HEK293T (cell line): ENCODE measurements around the gene YOD1.

ENCODE experiments used
- CTCF ChIA-PET: fragments of 350-600 bp; formaldehyde crosslinking; extraction: SDS; loops from one replicate; lab custom pipeline; 2021; ENCODE audit warnings: antibody characterized with exemption, inconsistent platforms; lab: Yijun Ruan, JAX
- POLR2A ChIA-PET: fragments of 350-600 bp; formaldehyde crosslinking; extraction: SDS; loops from one replicate; lab custom pipeline; 2020; ENCODE audit warnings: antibody characterized with exemption, inconsistent platforms; lab: Yijun Ruan, JAX
- DNase-seq: peaks from one replicate; pipeline ENCODE4 v3.0.0; 2012; ENCODE audit warnings: mixed read lengths; ENCODE audit errors: extremely low spot score
- ARNT ChIP-seq: fragments of 450-650 bp; IDR thresholded peaks from 2 replicates; pipeline ENCODE4 v1.6.1; 2017; ENCODE audit warnings: mild to moderate bottlenecking
- BHLHE40 ChIP-seq: fragments of 450-650 bp; IDR thresholded peaks from 2 replicates; pipeline ENCODE4 v1.6.1; 2016; ENCODE audit warnings: mild to moderate bottlenecking, moderate library complexity, borderline replicate concordance
- CTBP1 ChIP-seq: fragments of 450-650 bp; IDR thresholded peaks from 2 replicates; pipeline ENCODE4 v1.6.1; 2016; ENCODE audit warnings: borderline replicate concordance
- ELF4 ChIP-seq: fragments of 450-650 bp; IDR thresholded peaks from 2 replicates; pipeline ENCODE4 v1.6.1; 2017; ENCODE audit warnings: antibody characterized with exemption
- FOXA1 ChIP-seq: fragments of 450-650 bp; IDR thresholded peaks from 2 replicates; pipeline ENCODE4 v1.6.1; 2016; ENCODE audit warnings: mild to moderate bottlenecking
- FOXK2 ChIP-seq: fragments of 450-650 bp; IDR thresholded peaks from 2 replicates; pipeline ENCODE4 v1.6.1; 2016; ENCODE audit warnings: mild to moderate bottlenecking
- FOXM1 ChIP-seq: fragments of 450-650 bp; IDR thresholded peaks from 2 replicates; pipeline ENCODE4 v1.6.1; 2017; ENCODE audit warnings: mild to moderate bottlenecking, borderline replicate concordance
- HDGF ChIP-seq: fragments of 450-650 bp; IDR thresholded peaks from 2 replicates; pipeline ENCODE4 v1.6.1; 2017; ENCODE audit warnings: antibody characterized with exemption, borderline replicate concordance
- L3MBTL2 ChIP-seq: fragments of 450-650 bp; conservative IDR thresholded peaks from 2 replicates; pipeline ENCODE4 v1.6.1; 2016; ENCODE audit warnings: mild to moderate bottlenecking
- LEF1 ChIP-seq: fragments of 450-650 bp; IDR thresholded peaks from 2 replicates; pipeline ENCODE4 v1.6.1; 2017; ENCODE audit warnings: mild to moderate bottlenecking, borderline replicate concordance
- NFRKB ChIP-seq: fragments of 450-650 bp; IDR thresholded peaks from 2 replicates; pipeline ENCODE4 v1.6.1; 2016; ENCODE audit warnings: mild to moderate bottlenecking, moderate library complexity
- SP1 ChIP-seq: fragments of 450-650 bp; IDR thresholded peaks from 2 replicates; pipeline ENCODE4 v1.6.1; 2017
- SUZ12 ChIP-seq: fragments of 450-650 bp; IDR thresholded peaks from 2 replicates; pipeline ENCODE4 v1.6.1; 2016; ENCODE audit warnings: mild to moderate bottlenecking
- TARDBP ChIP-seq: fragments of 450-650 bp; IDR thresholded peaks from 2 replicates; pipeline ENCODE4 v1.6.1; 2016
- ZNF384 ChIP-seq: fragments of 450-650 bp; IDR thresholded peaks from 2 replicates; pipeline ENCODE4 v1.6.1; 2016
- TF ChIP-seq, protein P1 (sequence below): fragments of 450-650 bp; IDR thresholded peaks from 2 replicates; pipeline ENCODE4 v1.6.1; 2016

YOD1 gene

DNA sequence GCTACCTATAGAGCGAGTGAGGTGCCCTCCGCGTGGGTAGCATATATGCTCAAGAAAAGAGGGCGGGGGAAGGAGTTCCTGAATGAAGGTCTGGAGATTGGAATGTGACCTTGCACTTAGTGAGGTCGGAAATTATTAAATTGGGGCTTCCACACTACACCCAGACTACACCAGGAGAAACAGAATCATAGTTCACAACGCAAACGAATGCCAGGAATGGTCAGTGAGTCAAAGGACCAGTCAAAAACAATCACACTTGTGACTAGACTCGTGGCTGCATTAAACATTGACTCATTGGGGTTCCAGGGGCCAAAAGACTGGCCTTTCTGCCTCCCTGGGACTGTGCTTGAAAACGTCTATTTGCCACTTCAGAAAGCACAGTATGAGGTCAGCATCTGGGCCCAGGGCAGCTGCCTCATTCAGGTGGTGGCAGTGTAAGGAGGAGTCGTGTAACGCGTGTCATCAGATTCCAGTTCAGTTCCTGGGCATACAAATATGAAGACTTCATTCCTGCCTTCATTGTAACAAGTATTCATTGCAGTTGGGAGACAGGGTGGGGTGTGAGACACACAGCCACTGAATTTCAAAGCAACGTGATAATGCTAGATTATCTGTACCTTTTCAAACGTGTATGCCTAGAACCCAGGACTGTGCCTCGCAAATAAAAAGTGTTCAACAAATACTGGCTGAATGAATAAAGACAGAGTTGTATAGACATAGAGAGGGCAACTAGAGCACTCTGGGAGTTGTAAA, at the start of gene YOD1:
YOD1 (minus strand) TSS at position 18 of the 753 bp plus-strand sequence. CDS start 178 bp downstream, outside the sequence.
- DNase-seq: peak; percentile 18
- TF ChIP-seq L3MBTL2 (0 out of 2 replicates have a peak, but pooled peaks have one; percentile 73), FOXM1 (no peak)
- ChIA-PET POLR2A (no interaction called here), CTCF (no interaction called here)

DNA sequence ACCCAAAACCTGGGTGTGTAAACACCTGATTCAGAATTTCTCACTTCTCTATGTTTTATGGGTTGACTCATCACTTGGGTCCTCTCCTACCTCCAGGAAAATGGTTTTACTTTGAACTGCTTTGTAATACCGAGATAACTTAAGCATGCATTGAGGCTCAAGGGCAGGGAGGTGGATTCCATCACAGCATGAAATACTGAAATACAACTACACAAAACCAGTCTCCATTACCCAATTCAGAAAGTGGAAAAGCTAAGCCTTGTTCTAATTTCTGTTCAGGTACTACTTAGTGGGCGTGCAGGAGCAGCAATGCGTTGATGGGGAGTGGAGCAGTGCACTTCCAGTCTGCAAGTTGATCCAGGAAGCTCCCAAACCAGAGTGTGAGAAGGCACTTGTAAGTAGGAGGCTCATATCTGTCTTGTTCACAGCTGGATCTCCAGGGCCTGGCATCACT, 46.9 kb upstream of the YOD1 start:
- no peak for DNase-seq
- CTCF ChIA-PET: no interaction called here
- TF ChIP-seq TARDBP: no peak
- TF ChIP-seq HDGF: no peak
- TF ChIP-seq FOXM1: no peak
- no peak for TF ChIP-seq FOXA1
- TF ChIP-seq ZNF384: no peak
- no peak for TF ChIP-seq ARNT
- no peak for TF ChIP-seq LEF1
- no peak for TF ChIP-seq L3MBTL2
- TF ChIP-seq FOXK2: no peak
- TF ChIP-seq, protein P1, sequence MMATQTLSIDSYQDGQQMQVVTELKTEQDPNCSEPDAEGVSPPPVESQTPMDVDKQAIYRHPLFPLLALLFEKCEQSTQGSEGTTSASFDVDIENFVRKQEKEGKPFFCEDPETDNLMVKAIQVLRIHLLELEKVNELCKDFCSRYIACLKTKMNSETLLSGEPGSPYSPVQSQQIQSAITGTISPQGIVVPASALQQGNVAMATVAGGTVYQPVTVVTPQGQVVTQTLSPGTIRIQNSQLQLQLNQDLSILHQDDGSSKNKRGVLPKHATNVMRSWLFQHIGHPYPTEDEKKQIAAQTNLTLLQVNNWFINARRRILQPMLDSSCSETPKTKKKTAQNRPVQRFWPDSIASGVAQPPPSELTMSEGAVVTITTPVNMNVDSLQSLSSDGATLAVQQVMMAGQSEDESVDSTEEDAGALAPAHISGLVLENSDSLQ: no peak
- TF ChIP-seq SP1: no peak
- TF ChIP-seq CTBP1: no peak
- TF ChIP-seq ELF4: no peak
- TF ChIP-seq NFRKB: no peak
- POLR2A ChIA-PET: no interaction called here

GRCh38 chr1:207093944-207094343, 42.9 kb upstream of the YOD1 start:
- CTCF ChIA-PET: interaction anchor here (0.6 to 1.3 kb wide), 3 partner anchors 249 to 1039 kb away, joined by 4 to 5 read pairs (median 4); no protein-coding TSS in a partner anchor
- no peak for TF ChIP-seq FOXM1
- TF ChIP-seq SP1: no peak
- TF ChIP-seq SUZ12: no peak
- TF ChIP-seq ELF4: no peak
- no peak for TF ChIP-seq ARNT
- TF ChIP-seq CTBP1: no peak
- no peak for DNase-seq
- POLR2A ChIA-PET: no interaction called here

DNA sequence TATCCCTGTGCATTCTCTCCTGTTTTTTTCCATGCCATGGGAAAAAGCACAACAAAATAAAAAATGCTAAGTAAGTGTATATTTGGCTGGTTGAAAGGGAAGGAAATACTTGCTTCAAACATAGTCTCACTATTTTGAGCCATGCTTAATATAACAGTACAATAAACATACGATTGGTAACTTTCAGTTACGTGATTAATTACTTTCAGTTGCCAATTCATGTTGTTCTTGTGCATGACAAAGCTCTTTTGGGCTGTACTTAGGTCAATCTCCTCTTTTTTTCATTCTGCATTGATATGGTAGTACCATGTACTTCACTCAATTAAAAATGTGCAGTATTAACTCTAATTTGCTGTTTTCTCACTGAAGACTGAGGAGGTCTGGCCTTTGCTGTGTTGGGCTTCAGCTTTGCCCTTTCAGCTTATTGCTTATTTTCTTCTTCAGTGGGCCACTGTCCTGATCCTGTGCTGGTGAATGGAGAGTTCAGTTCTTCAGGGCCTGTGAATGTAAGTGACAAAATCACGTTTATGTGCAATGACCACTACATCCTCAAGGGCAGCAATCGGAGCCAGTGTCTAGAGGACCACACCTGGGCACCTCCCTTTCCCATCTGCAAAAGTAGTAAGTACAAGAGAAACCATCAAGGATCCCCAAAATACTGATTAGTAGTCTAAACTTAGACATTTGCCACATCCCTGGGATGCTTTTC, 40.3 kb upstream of the YOD1 start:
- CTCF ChIA-PET: no interaction called here
- no peak for DNase-seq
- TF ChIP-seq FOXK2 (no peak), SUZ12 (no peak), HDGF (no peak), FOXA1 (no peak), L3MBTL2 (no peak), NFRKB (no peak), TARDBP (no peak), LEF1 (no peak), ARNT (no peak), SP1 (no peak), ELF4 (no peak), BHLHE40 (no peak), ZNF384 (no peak), CTBP1 (no peak), FOXM1 (no peak)
- TF ChIP-seq, protein P1: no peak
- POLR2A ChIA-PET: no interaction called here

DNA sequence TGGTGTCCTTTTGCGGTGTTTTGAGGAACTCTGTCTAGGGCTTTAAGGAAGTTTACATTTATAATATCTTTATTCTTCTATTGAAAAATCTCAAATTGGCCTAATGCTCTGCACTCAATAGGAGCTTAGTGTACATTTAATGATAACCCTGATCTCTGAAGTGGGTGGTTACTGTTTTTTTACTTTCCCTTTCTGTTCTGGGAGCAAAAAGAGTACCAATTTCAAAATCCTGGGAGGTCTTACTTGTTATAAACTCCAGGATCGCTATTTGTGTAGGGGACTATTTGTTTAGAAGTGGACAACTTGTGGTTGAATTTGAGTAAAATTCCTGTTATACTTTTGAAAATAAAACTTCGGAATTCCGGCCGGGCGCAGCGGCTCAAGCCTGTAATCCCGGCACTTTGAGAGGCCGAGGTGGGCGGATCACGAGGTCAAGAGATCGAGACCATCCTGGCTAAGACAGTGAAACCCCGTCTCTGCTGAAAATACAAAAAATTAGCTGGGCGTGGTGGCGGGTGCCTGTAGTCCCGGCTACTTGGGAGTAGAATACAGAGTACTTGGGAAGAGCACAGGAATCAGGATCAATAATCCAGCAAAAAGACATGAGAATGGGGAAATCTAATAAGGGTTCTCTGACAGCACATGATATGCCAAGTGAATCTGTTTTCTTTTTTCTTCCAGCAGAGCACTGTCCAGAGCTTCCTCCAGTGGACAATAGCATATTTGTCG, 38.8 kb upstream of the YOD1 start:
- no peak for DNase-seq
- ChIA-PET CTCF (interaction anchor here (0.6 kb wide), 1 partner anchor 1654 kb away, joined by 3 read pairs; no protein-coding TSS in a partner anchor), POLR2A (no interaction called here)
- no peak for TF ChIP-seq TARDBP
- TF ChIP-seq SP1: no peak
- TF ChIP-seq SUZ12: no peak
- no peak for TF ChIP-seq NFRKB
- no peak for TF ChIP-seq FOXA1
- no peak for TF ChIP-seq ARNT
- no peak for TF ChIP-seq ZNF384
- TF ChIP-seq, protein P1: no peak
- TF ChIP-seq L3MBTL2: no peak
- no peak for TF ChIP-seq FOXM1
